K562 (cell line): ENCODE measurements around the gene COPS6. TPM values are rescaled to one million over a fixed set of nuclear protein-coding genes. Genes with fewer than 3 reads are reported as not detected.

Experiments
- CCNT2 ChIP-seq: IDR thresholded peaks from 2 replicates; pipeline ENCODE4 v1.6.1; 2011; ENCODE audit warnings: borderline replicate concordance, low read depth, mild to moderate bottlenecking, moderate library complexity, mixed read lengths, low read length; ENCODE audit not compliant: insufficient read length; ENCODE audit errors: extremely low read depth
- CEBPB ChIP-seq: fragments of 450-650 bp; IDR thresholded peaks from 2 replicates; pipeline ENCODE4 v1.6.1; 2016; ENCODE audit warnings: missing genetic modification characterization, missing compliant biosample characterization
- ETV6 ChIP-seq, 3 experiments: fragments of 150-350 bp in 1 of 3; sonication (generic) in 1 of 3; formaldehyde crosslinking in 1 of 3; IDR thresholded peaks; 2 replicates each; pipeline versions ENCODE4 v1.6.1 to v1.8.0; 2014 to 2022; ENCODE audit warnings: borderline replicate concordance in 2 of 3, low read depth in 2 of 3, antibody characterized with exemption in 1 of 3, low read length in 1 of 3, mild to moderate bottlenecking in 1 of 3, missing genetic modification reagents in 1 of 3
- EWSR1 ChIP-seq: fragments of 450-650 bp; IDR thresholded peaks from 2 replicates; pipeline ENCODE4 v1.6.1; 2018; ENCODE audit warnings: borderline replicate concordance, mild to moderate bottlenecking, low read depth, moderate library complexity; ENCODE audit not compliant: partially characterized antibody
- GATAD2B ChIP-seq: fragments of 450-650 bp; IDR thresholded peaks from 2 replicates; pipeline ENCODE4 v1.6.1; 2017; ENCODE audit warnings: mild to moderate bottlenecking, borderline replicate concordance
- IRF2 ChIP-seq: sonication (generic); formaldehyde crosslinking; IDR thresholded peaks from 2 replicates; pipeline ENCODE4 v1.8.1; 2022; ENCODE audit warnings: mild to moderate bottlenecking, missing genetic modification reagents
- KAT7 ChIP-seq: sonication (generic); formaldehyde crosslinking; IDR thresholded peaks from 2 replicates; pipeline ENCODE4 v1.8.0; 2022; ENCODE audit warnings: missing genetic modification reagents, mild to moderate bottlenecking, borderline replicate concordance
- KDM5B ChIP-seq: fragments of 200-600 bp; sonication (generic); IDR thresholded peaks from 2 replicates; pipeline ENCODE4 v1.6.1; 2012; ENCODE audit warnings: low read depth, mild to moderate bottlenecking, moderate library complexity, low read length, control low read depth, inconsistent platforms; ENCODE audit not compliant: insufficient replicate concordance
- MAZ ChIP-seq, 2 experiments: fragments of 450-650 bp in 1 of 2; sonication (generic) in 1 of 2; formaldehyde crosslinking; IDR thresholded peaks in 1 of 2; conservative IDR thresholded peaks in 1 of 2; 2 replicates each; pipeline versions ENCODE4 v1.4.0 to v1.5.0; 2020; ENCODE audit warnings: mild to moderate bottlenecking in 1 of 2, missing genetic modification reagents in 1 of 2
- PHB ChIP-seq: fragments of 250-450 bp; sonication (Bioruptor Pico); IDR thresholded peaks from 2 replicates; pipeline ENCODE4 v1.5.0; 2021
- POLR2AphosphoS5 ChIP-seq: IDR thresholded peaks from 2 replicates; pipeline ENCODE4 v1.6.1; 2011; ENCODE audit warnings: mild to moderate bottlenecking, low read depth, low read length, moderate library complexity; ENCODE audit not compliant: control insufficient read depth, insufficient read depth
- POLR3G ChIP-seq: IDR thresholded peaks from 2 replicates; pipeline ENCODE4 v1.6.1; 2011; ENCODE audit not compliant: insufficient read length, insufficient replicate concordance; ENCODE audit errors: extremely low read depth
- PPARD ChIP-seq: fragments of 250-450 bp; sonication (Bioruptor Pico); IDR thresholded peaks from 2 replicates; pipeline ENCODE4 v1.8.0; 2022; ENCODE audit warnings: inconsistent platforms, mild to moderate bottlenecking, moderate library complexity
- PRMT5 ChIP-seq: sonication (generic); formaldehyde crosslinking; IDR thresholded peaks from 2 replicates; pipeline ENCODE4 v1.5.0; 2020; ENCODE audit warnings: missing genetic modification reagents
- SMARCA5 ChIP-seq: fragments of 450-650 bp; IDR thresholded peaks from 2 replicates; pipeline ENCODE4 v1.6.1; 2016
- SMC3 ChIP-seq: conservative IDR thresholded peaks from 2 replicates; pipeline ENCODE4 v1.6.1; 2011; ENCODE audit warnings: low read depth, low read length, improper control_type of control experiment; ENCODE audit not compliant: insufficient read depth
- ZFX ChIP-seq: sonication (generic); formaldehyde crosslinking; IDR thresholded peaks from 2 replicates; pipeline ENCODE4 v1.8.0; 2022; ENCODE audit warnings: mild to moderate bottlenecking, missing genetic modification reagents, moderate library complexity
- ZNF165 ChIP-seq: fragments of 250-450 bp; sonication (Bioruptor Pico); IDR thresholded peaks from 2 replicates; pipeline ENCODE4 v1.4.0; 2020; ENCODE audit warnings: borderline replicate concordance
- polyA plus RNA-seq, 8 experiments: library from polyadenylated mRNA; depleted of rRNA in 4 of 8; stranded (reverse) in 5 of 8; unstranded in 3 of 8; fragments of >200 nt; fragmentation: Nextera tagmentation in 2 of 8; fragmentation: Illumina TruSeq in 1 of 8; extraction: Ambion mirVana in 2 of 8; extraction: Trizol in 1 of 8; gene quantifications; 2 replicates each; pipeline versions ENCODE4 v1.2.1 to v1.2.3, GENCODE V29; 2011 to 2014; ENCODE audit warnings: inconsistent platforms in 1 of 8, missing spikeins in 1 of 8
- total RNA-seq, 7 experiments: library from RNA; depleted of rRNA in 6 of 7; stranded (reverse); fragments of >200 nt in 6 of 7; fragmentation: Illumina TruSeq in 2 of 7; extraction: Trizol in 2 of 7; gene quantifications; 2 replicates each; pipeline versions ENCODE4 v1.2.1 to v1.2.3, GENCODE V29; 2011 to 2021; ENCODE audit warnings: low replicate concordance in 1 of 7
- TF ChIP-seq, protein P1 (sequence below): fragments of 250-450 bp; sonication (Bioruptor Pico); IDR thresholded peaks from 2 replicates; pipeline ENCODE4 v1.8.0; 2021; ENCODE audit warnings: mild to moderate bottlenecking, moderate library complexity
- TF ChIP-seq, protein P2 (sequence below): fragments of 450-650 bp; IDR thresholded peaks from 2 replicates; pipeline ENCODE4 v1.7.1; 2018; ENCODE audit warnings: mild to moderate bottlenecking, low read depth; ENCODE audit not compliant: partially characterized antibody
- TF ChIP-seq, protein P3 (sequence below): fragments of 450-650 bp; conservative IDR thresholded peaks from 2 replicates; pipeline ENCODE4 v1.6.1; 2016; ENCODE audit warnings: missing genetic modification characterization, low read depth, mild to moderate bottlenecking, missing compliant biosample characterization, moderate library complexity

Gene COPS6
- total and polyA plus RNA-seq, 9 of the 15 experiments (the other 6 are each of a cell fraction or from before 2014, with no cell fraction given) = 63.0 to 331 (median 168) TPM

DNA sequence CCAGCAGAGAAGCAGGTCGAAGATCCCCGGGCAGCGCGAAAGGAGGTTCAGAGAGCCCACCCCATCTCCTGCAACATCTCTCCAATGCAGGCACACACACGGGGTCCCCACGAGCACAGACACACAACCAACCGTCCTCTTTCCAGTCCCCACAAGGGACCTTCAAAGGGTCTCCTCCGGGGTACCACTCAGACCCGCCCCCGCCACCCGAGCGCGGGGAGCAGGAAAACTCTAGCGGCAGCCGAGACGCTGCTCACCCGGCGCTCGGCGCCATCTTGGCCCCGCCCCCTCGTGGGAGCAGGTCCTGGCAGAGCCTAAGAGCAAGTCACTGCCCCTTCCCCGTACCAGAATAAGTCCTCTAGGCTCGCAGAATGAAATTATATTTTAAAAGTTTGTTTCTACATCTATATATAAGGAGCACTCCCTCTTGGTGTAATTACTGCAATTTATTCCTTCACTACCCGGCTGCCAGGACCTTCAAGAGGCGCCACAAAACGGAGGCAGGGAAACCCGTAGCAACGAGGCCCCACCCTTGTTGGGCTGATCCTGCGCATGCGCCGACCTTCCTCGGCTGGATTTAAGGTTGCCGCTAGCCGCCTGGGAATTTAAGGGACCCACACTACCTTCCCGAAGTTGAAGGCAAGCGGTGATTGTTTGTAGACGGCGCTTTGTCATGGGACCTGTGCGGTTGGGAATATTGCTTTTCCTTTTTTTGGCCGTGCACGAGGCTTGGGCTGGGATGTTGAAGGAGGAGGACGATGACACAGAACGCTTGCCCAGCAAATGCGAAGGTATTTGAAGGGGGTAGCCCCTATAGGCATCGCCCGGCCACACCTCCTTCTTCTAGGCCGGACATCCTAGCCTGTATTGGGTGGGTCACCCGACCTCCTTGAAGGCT, 30.6 kb downstream of the COPS6 start, which contains the start of the genes CNPY4 and TAF6 (continued):
- TF ChIP-seq ZNF165 = peak; percentile 75; the same call in 1 of the 2 replicates
- TF ChIP-seq PPARD (CRISPR knock-in tag) = no peak
- TF ChIP-seq EWSR1 = no peak
- TF ChIP-seq, protein P1, sequence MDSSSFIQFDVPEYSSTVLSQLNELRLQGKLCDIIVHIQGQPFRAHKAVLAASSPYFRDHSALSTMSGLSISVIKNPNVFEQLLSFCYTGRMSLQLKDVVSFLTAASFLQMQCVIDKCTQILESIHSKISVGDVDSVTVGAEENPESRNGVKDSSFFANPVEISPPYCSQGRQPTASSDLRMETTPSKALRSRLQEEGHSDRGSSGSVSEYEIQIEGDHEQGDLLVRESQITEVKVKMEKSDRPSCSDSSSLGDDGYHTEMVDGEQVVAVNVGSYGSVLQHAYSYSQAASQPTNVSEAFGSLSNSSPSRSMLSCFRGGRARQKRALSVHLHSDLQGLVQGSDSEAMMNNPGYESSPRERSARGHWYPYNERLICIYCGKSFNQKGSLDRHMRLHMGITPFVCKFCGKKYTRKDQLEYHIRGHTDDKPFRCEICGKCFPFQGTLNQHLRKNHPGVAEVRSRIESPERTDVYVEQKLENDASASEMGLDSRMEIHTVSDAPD (CRISPR knock-in tag) = no peak
- no peak for TF ChIP-seq SMARCA5
- no peak for TF ChIP-seq PRMT5
- TF ChIP-seq MAZ (CRISPR knock-in tag; conservative IDR thresholded peaks at IDR 0.05 in 1 of 2, IDR thresholded peaks at IDR 0.05 in 1 of 2) = peak; percentile 97 to 99
- no peak for TF ChIP-seq GATAD2B
- no peak for TF ChIP-seq CEBPB (tag)
- TF ChIP-seq ETV6 (IDR thresholded peaks at IDR 0.05; ENCODE audit: borderline replicate concordance in 1 of 2, low read depth in 2 of 2, low read length in 1 of 2) = 0 out of 4 replicates have a peak, but pooled peaks of 1 of the 2 experiments have one; percentile 2
- TF ChIP-seq ETV6 (CRISPR knock-in tag; IDR thresholded peaks at IDR 0.05; ENCODE audit: borderline replicate concordance) = no peak
- TF ChIP-seq KAT7 (CRISPR knock-in tag) = peak; percentile 94; the same call in 1 of the 2 replicates
- no peak for TF ChIP-seq IRF2 (CRISPR knock-in tag)
- peak; percentile 77; the same call in 1 of the 2 replicates for TF ChIP-seq PHB (CRISPR knock-in tag)
- TF ChIP-seq, protein P2, sequence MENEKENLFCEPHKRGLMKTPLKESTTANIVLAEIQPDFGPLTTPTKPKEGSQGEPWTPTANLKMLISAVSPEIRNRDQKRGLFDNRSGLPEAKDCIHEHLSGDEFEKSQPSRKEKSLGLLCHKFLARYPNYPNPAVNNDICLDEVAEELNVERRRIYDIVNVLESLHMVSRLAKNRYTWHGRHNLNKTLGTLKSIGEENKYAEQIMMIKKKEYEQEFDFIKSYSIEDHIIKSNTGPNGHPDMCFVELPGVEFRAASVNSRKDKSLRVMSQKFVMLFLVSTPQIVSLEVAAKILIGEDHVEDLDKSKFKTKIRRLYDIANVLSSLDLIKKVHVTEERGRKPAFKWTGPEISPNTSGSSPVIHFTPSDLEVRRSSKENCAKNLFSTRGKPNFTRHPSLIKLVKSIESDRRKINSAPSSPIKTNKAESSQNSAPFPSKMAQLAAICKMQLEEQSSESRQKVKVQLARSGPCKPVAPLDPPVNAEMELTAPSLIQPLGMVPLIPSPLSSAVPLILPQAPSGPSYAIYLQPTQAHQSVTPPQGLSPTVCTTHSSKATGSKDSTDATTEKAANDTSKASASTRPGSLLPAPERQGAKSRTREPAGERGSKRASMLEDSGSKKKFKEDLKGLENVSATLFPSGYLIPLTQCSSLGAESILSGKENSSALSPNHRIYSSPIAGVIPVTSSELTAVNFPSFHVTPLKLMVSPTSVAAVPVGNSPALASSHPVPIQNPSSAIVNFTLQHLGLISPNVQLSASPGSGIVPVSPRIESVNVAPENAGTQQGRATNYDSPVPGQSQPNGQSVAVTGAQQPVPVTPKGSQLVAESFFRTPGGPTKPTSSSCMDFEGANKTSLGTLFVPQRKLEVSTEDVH = peak; percentile 64
- TF ChIP-seq CCNT2 = peak; percentile 44
- peak; percentile 94 for TF ChIP-seq KDM5B
- TF ChIP-seq SMC3 = 0 out of 2 replicates have a peak, but pooled peaks have one; percentile 13
- no peak for TF ChIP-seq POLR3G
- TF ChIP-seq POLR2AphosphoS5 = peak; percentile 81
- TF ChIP-seq ZFX (CRISPR knock-in tag) = 0 out of 2 replicates have a peak, but pooled peaks have one; percentile 73
- TF ChIP-seq, protein P3, sequence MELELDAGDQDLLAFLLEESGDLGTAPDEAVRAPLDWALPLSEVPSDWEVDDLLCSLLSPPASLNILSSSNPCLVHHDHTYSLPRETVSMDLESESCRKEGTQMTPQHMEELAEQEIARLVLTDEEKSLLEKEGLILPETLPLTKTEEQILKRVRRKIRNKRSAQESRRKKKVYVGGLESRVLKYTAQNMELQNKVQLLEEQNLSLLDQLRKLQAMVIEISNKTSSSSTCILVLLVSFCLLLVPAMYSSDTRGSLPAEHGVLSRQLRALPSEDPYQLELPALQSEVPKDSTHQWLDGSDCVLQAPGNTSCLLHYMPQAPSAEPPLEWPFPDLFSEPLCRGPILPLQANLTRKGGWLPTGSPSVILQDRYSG (tag) = no peak
